Epithelial cell of proximal tubule (primary cell): ENCODE data around the gene MRPL24. TPM values are rescaled to one million over a fixed set of nuclear protein-coding genes. Genes with fewer than 3 reads are reported as not detected.
A peak's percentile ranks its signal among the peaks of the same experiment; 100 is the strongest.

Experiments used
- DNase-seq: peaks from one replicate; pipeline ENCODE4 v3.0.0-alpha.2; 2011; ENCODE audit warnings: low read depth
- H3K4me3 ChIP-seq: 2 replicates; pipeline ENCODE4 v1.5.1; 2011; ENCODE audit warnings: low read depth, mild to moderate bottlenecking, low read length
- CTCF ChIP-seq: conservative IDR thresholded peaks from 2 replicates; pipeline ENCODE4 v1.5.1; 2012; ENCODE audit warnings: low read depth, mild to moderate bottlenecking, low read length
- total RNA-seq: library from RNA; depleted of rRNA; stranded (reverse); fragments of >200 nt; gene quantifications from 2 replicates; pipeline ENCODE4 v1.2.3, GENCODE V29; 2015

The MRPL24 gene
- 47.7 and 65.8 TPM in 2 replicates for total RNA-seq

GRCh38 chr1:156740741-156741480 lies at the start of gene MRPL24:
Gene MRPL24, minus strand, starts transcription at chr1:156741088. Its CDS starts 2,384 bp downstream, at chr1:156738704.
- peak; percentile 97 for DNase-seq
- H3K4me3 ChIP-seq: peak within 1 kb of the TSS; percentile 85
- TF ChIP-seq CTCF: no peak

GRCh38 chr1:156789621-156790318 lies 48.9 kb upstream of the MRPL24 start:
- no peak for DNase-seq
- no peak overlapping the region for H3K4me3 ChIP-seq
- TF ChIP-seq CTCF: no peak

DNA sequence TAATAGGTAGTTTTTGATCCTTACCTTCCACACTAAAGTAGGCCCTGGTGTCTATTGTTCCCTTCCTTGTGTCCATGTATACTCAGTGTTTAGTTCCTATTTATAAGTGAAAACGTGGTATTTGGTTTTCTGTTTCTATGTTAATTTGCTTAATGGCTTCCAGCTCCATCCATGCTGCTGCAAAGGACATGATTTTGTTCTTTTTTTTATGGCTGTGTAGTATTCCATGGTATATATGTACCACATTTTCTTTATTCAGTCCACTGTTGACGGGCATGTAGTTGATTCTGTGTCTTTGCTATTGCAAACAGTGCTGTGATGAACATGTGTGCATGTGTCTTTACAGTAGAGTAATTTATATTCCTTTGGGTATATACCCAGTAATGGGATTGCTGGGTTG lies 47.2 kb upstream of the MRPL24 start:
- TF ChIP-seq CTCF: no peak
- no peak overlapping the region for H3K4me3 ChIP-seq
- no peak for DNase-seq

GRCh38 chr1:156786640-156787039 lies 45.8 kb upstream of the MRPL24 start:
- no peak for DNase-seq
- H3K4me3 ChIP-seq: no peak overlapping the region
- no peak for TF ChIP-seq CTCF

DNA sequence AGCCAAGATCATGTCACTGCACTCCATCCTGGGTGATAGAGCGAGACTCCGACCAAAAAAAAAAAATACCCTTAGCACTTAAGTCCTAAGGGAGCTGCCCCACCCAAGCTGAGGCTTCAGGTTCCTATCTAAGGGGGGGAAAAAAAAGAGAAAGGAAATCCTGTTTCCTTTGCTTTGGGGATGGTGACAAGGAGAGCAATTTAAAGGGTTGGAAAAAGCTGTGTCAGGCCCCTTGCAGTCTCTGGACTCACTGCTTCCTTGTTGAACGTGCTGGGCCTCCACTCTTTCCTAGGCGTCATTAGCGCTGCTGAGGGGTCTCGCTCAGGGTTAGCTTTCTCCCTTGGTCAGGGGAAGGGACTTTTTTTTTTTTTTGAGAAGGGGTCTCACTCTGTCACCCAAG lies 44.6 kb upstream of the MRPL24 start:
- H3K4me3 ChIP-seq: no peak overlapping the region
- no peak for TF ChIP-seq CTCF
- DNase-seq: no peak

DNA sequence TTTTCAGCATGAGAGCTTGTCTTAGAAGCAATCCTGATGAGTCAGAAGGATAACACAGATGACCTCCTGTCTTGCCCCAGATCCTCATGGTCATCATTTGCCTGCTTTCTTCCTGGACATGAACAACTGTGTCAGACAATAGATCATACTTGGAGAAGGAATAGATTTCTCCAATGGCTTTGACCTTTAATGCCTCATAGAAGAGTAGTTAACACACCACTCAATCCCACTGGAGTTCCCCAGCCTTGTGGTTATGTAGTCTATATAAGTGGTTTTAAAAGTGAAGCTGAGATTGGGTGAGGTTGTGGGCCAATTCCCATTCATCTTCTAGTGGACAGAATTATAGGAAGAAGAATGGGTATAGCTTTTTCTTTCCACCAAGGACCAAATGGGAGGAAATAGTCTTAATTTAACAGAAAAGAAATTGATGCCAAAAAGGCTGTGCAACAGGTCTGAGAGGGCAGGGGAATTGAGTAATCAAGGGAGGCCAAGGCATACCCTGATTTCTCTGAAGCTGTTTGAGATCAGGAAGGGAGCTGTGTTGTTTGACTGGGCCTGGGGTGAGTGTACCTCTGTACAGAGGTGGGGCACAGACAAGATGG lies 40.8 kb upstream of the MRPL24 start:
- peak; percentile 36 for DNase-seq
- H3K4me3 ChIP-seq: no peak overlapping the region

More for the DNA sequence above, 40.8 kb upstream of the MRPL24 start:
- TF ChIP-seq CTCF: no peak
